T-cell (primary cell): Measurements from ENCODE around the gene PRKX. TPM values are rescaled to one million over a fixed set of nuclear protein-coding genes. Genes with fewer than 3 reads are reported as not detected.
"Not testable (repeated sequence)": the region's sequence is repeated elsewhere in the genome, so short reads cannot be mapped to it uniquely, and the experiment has no call there.

ENCODE experiments used
- ATAC-seq, 4 experiments: fragments of 200-7000 bp in 3 of 4; fragments of 150-1000 bp in 1 of 4; cut with Tn5 transposase; replicated peaks in 1 of 4; 1 replicate in 3 of 4; 2 replicates in 1 of 4; pipeline ENCODE4 v1.10.0; 2021; ENCODE audit warnings: moderate library complexity in 3 of 4, mild to moderate bottlenecking in 2 of 4, moderate number of reproducible peaks in 1 of 4
- CTCF ChIA-PET, 2 donors: fragments of 300-600 bp; sonication (Branson Sonifier 250); formaldehyde crosslinking; loops; one replicate each; lab custom pipeline; 2022; ENCODE audit warnings: antibody characterized with exemption in 2 of 2; lab: Charles Lee
- POLR2A ChIA-PET, 2 donors: fragments of 300-600 bp; sonication (Branson Sonifier 250); formaldehyde crosslinking; loops; one replicate each; lab custom pipeline; 2022; ENCODE audit warnings: antibody characterized with exemption in 2 of 2; lab: Charles Lee
- DNase-seq, 35 experiments: peaks; one replicate each; pipeline versions ENCODE4 v3.0.0 to v3.0.0-alpha.2; 2013 to 2023
- H3K27ac ChIP-seq: one replicate; pipeline ENCODE4 v1.5.1; 2013; ENCODE audit warnings: low read length
- H3K27me3 ChIP-seq, 2 experiments: replicated peaks in 1 of 2; 1 replicate in 1 of 2; 2 replicates in 1 of 2; pipeline versions ENCODE4 v1.6.1 to v1.7.0; 2013; ENCODE audit warnings: low read length in 1 of 2, mixed read lengths in 1 of 2; ENCODE audit not compliant: control insufficient read depth in 2 of 2, insufficient read depth in 2 of 2; ENCODE audit errors: extremely low read depth in 1 of 2
- H3K36me3 ChIP-seq, 2 donors: 1 replicate in 1 of 2; 2 replicates in 1 of 2; pipeline versions ENCODE4 v1.6.1 to v1.7.0; 2013; ENCODE audit warnings: low read length in 1 of 2; ENCODE audit not compliant: control insufficient read depth in 2 of 2, insufficient read depth in 1 of 2; ENCODE audit errors: extremely low read depth in 1 of 2
- H3K4me1 ChIP-seq, 2 experiments: 1 replicate in 1 of 2; 2 replicates in 1 of 2; pipeline versions ENCODE4 v1.6.1 to v1.7.0; 2013; ENCODE audit warnings: low read length in 2 of 2, mixed read lengths in 1 of 2; ENCODE audit not compliant: insufficient read depth in 2 of 2, control insufficient read depth in 1 of 2; ENCODE audit errors: extremely low read depth in 1 of 2
- H3K4me3 ChIP-seq, 2 donors: 1 replicate in 1 of 2; 2 replicates in 1 of 2; pipeline versions ENCODE4 v1.5.1 to v1.7.0; 2013; ENCODE audit warnings: mild to moderate bottlenecking in 2 of 2, low read length in 1 of 2, moderate library complexity in 1 of 2; ENCODE audit not compliant: control insufficient read depth in 1 of 2; ENCODE audit errors: extremely low read depth in 1 of 2
- H3K9me3 ChIP-seq: 2 replicates; pipeline ENCODE4 v1.7.0; 2013
- H3K27ac Mint-ChIP-seq, 2 donors: one replicate each; pipeline ENCODE4 v1.8.0; 2020 to 2021; ENCODE audit warnings: mild to moderate bottlenecking in 2 of 2, mixed read lengths in 2 of 2
- H3K27me3 Mint-ChIP-seq, 2 donors: one replicate each; pipeline ENCODE4 v1.8.0; 2021 to 2022; ENCODE audit warnings: mixed read lengths in 2 of 2
- H3K36me3 Mint-ChIP-seq: one replicate; pipeline ENCODE4 v1.8.0; 2021; ENCODE audit warnings: mixed read lengths
- H3K4me1 Mint-ChIP-seq, 3 donors: one replicate each; pipeline ENCODE4 v1.8.0; 2020 to 2022; ENCODE audit warnings: mixed read lengths in 3 of 3, mild to moderate bottlenecking in 1 of 3
- H3K4me3 Mint-ChIP-seq, 3 donors: one replicate each; pipeline ENCODE4 v1.8.0; 2020 to 2022; ENCODE audit warnings: mild to moderate bottlenecking in 3 of 3, mixed read lengths in 3 of 3, moderate library complexity in 3 of 3
- H3K9me3 Mint-ChIP-seq, 3 donors: one replicate each; pipeline ENCODE4 v1.8.0; 2020 to 2022; ENCODE audit warnings: mixed read lengths in 3 of 3
- WGBS: methylation state at CpG from one replicate; pipeline ENCODE4 v1.1.5; 2013; ENCODE audit warnings: missing lambda C conversion rate; ENCODE audit not compliant: insufficient coverage; 5-methylcytosine and 5-hydroxymethylcytosine counted together
- total RNA-seq, 35 experiments: library from RNA in 6 of 35; stranded (reverse) in 6 of 35; fragments of 120-200 nt in 1 of 35; gene quantifications; one replicate each; pipeline versions ENCODE4 v1.2.1 to v1.2.4 and lab custom pipeline; 2013 to 2026

PRKX gene
- total RNA-seq, 5 donors from 2014 or later (not counting 1 experiment from before 2014, with no cell fraction given): 55.9 to 83.2 (median 63.2) TPM

- POLR2A ChIA-PET, CTCF ChIA-PET, H3K27ac Mint-ChIP-seq, H3K4me1 Mint-ChIP-seq, H3K9me3 ChIP-seq, H3K27me3 ChIP-seq, H3K9me3 Mint-ChIP-seq, H3K4me1 ChIP-seq, DNase-seq, H3K27me3 Mint-ChIP-seq, ATAC-seq, H3K4me3 Mint-ChIP-seq, H3K27ac ChIP-seq, H3K4me3 ChIP-seq: not testable (repeated sequence)
- H3K36me3 ChIP-seq: peaks cover 10 to 20% of the 10 kb centered on the region in 2 donors
- H3K36me3 Mint-ChIP-seq: peaks cover 26% of the 10 kb centered on the region
- WGBS: no CpG with 5 or more reads among the region's 6 CpGs
These were observed 101.7 kb downstream of the PRKX start for GRCh38 chrX:3611744-3612143.

GRCh38 chrX:3609810-3610209 is 103.6 kb downstream of the PRKX start:
- CTCF ChIA-PET: no interaction called here
- no CpG with 5 or more reads among the region's 4 CpGs for WGBS
- Mint-ChIP-seq H3K4me3 (no peak overlapping the region), H3K4me1 (no peaks in the 10 kb centered on the region), H3K27me3 (no peaks in the 10 kb centered on the region), H3K36me3 (peaks cover 20% of the 10 kb centered on the region), H3K27ac (no peak overlapping the region), H3K9me3 (no peaks in the 10 kb centered on the region)
- Histone ChIP-seq H3K27ac (no peak overlapping the region), H3K36me3 (peaks cover 5 to 17% of the 10 kb centered on the region in 2 donors), H3K27me3 (no peaks in the 10 kb centered on the region), H3K4me3 (no peak overlapping the region), H3K9me3 (no peaks in the 10 kb centered on the region), H3K4me1 (no peaks in the 10 kb centered on the region)
- POLR2A ChIA-PET: no interaction called here
- DNase-seq: no peak
- no peak for ATAC-seq

GRCh38 chrX:3603026-3603661 is 110.3 kb downstream of the PRKX start:
- ChIA-PET CTCF (no interaction called here), POLR2A (no interaction called here)
- ATAC-seq (no peak), DNase-seq (no peak)
- Histone ChIP-seq H3K4me3 (no peak overlapping the region), H3K9me3 (no peaks in the 10 kb centered on the region), H3K36me3 (no peaks in the 10 kb centered on the region), H3K27me3 (no peaks in the 10 kb centered on the region), H3K27ac (no peak overlapping the region), H3K4me1 (no peaks in the 10 kb centered on the region)
- Mint-ChIP-seq H3K27ac (no peak overlapping the region), H3K27me3 (no peaks in the 10 kb centered on the region), H3K4me1 (no peaks in the 10 kb centered on the region), H3K9me3 (peaks cover 0 to 1% (median under 1%) of the 10 kb centered on the region in 3 donors), H3K36me3 (peaks cover 10% of the 10 kb centered on the region), H3K4me3 (no peak overlapping the region)
- 100% methylated on average over 5 of the region's 10 CpGs for WGBS

GRCh38 chrX:3599802-3600430 is 113.5 kb downstream of the PRKX start:
- no peak for ATAC-seq
- Mint-ChIP-seq H3K4me3 (no peak overlapping the region), H3K4me1 (no peaks in the 10 kb centered on the region), H3K9me3 (peaks cover 0 to 10% (median 4%) of the 10 kb centered on the region in 3 donors), H3K27ac (no peak overlapping the region), H3K36me3 (peaks cover 28% of the 10 kb centered on the region), H3K27me3 (no peaks in the 10 kb centered on the region)
- CTCF ChIA-PET: no interaction called here
- Histone ChIP-seq H3K4me3 (no peak overlapping the region), H3K9me3 (no peaks in the 10 kb centered on the region), H3K27me3 (no peaks in the 10 kb centered on the region), H3K4me1 (no peaks in the 10 kb centered on the region), H3K36me3 (no peaks in the 10 kb centered on the region), H3K27ac (no peak overlapping the region)
- POLR2A ChIA-PET: no interaction called here
- no peak for DNase-seq
- no CpG with 5 or more reads among the region's 7 CpGs for WGBS

- Histone ChIP-seq H3K4me1 (no peaks in the 10 kb centered on the region), H3K36me3 (no peaks in the 10 kb centered on the region), H3K27ac (no peak overlapping the region), H3K9me3 (no peaks in the 10 kb centered on the region), H3K4me3 (no peak overlapping the region), H3K27me3 (no peaks in the 10 kb centered on the region)
- no peak overlapping the region for H3K27ac Mint-ChIP-seq
- POLR2A ChIA-PET: no interaction called here
- DNase-seq (no peak), ATAC-seq (no peak)
- CTCF ChIA-PET: no interaction called here
- H3K9me3 Mint-ChIP-seq: peaks cover 0 to 10% (median 4%) of the 10 kb centered on the region in 3 donors
- peaks cover 32% of the 10 kb centered on the region for H3K36me3 Mint-ChIP-seq
- no peaks in the 10 kb centered on the region for H3K27me3 Mint-ChIP-seq
- WGBS: 100% methylated on average over 1 of the region's 6 CpGs
- H3K4me3 Mint-ChIP-seq: no peak overlapping the region
- no peaks in the 10 kb centered on the region for H3K4me1 Mint-ChIP-seq
These were observed 114.7 kb downstream of the PRKX start for GRCh38 chrX:3598709-3599108.

GRCh38 chrX:3598046-3598605 is 115.3 kb downstream of the PRKX start:
- no peaks in the 10 kb centered on the region for H3K4me1 Mint-ChIP-seq
- no peaks in the 10 kb centered on the region for H3K36me3 ChIP-seq
- no peak overlapping the region for H3K27ac ChIP-seq
- no peak overlapping the region for H3K4me3 ChIP-seq
- no peak overlapping the region for H3K4me3 Mint-ChIP-seq
- H3K27me3 Mint-ChIP-seq: no peaks in the 10 kb centered on the region
- H3K9me3 ChIP-seq: no peaks in the 10 kb centered on the region
- DNase-seq (no peak), ATAC-seq (no peak)
- peaks cover 29% of the 10 kb centered on the region for H3K36me3 Mint-ChIP-seq
- ChIA-PET POLR2A (no interaction called here), CTCF (interaction anchor here in 1 of 2 donors (0.7 kb wide), 1 partner anchor 41 kb away, joined by 3 read pairs; no protein-coding TSS in a partner anchor)
- peaks cover 1 to 10% (median 4%) of the 10 kb centered on the region in 3 donors for H3K9me3 Mint-ChIP-seq
- H3K4me1 ChIP-seq: no peaks in the 10 kb centered on the region
- H3K27me3 ChIP-seq: no peaks in the 10 kb centered on the region
- 100% methylated on average over 2 of the region's 3 CpGs for WGBS
- no peak overlapping the region for H3K27ac Mint-ChIP-seq
